ENCODE measurements around the gene ZNF236. TPM values are rescaled to one million over a fixed set of nuclear protein-coding genes. Genes with fewer than 3 reads are reported as not detected.

Gene ZNF236
- total and polyA plus RNA-seq, 2 donors (not counting 3 experiments of a cell fraction or from before 2014, with no cell fraction given), result 4.5 to 14.7 TPM

DNA sequence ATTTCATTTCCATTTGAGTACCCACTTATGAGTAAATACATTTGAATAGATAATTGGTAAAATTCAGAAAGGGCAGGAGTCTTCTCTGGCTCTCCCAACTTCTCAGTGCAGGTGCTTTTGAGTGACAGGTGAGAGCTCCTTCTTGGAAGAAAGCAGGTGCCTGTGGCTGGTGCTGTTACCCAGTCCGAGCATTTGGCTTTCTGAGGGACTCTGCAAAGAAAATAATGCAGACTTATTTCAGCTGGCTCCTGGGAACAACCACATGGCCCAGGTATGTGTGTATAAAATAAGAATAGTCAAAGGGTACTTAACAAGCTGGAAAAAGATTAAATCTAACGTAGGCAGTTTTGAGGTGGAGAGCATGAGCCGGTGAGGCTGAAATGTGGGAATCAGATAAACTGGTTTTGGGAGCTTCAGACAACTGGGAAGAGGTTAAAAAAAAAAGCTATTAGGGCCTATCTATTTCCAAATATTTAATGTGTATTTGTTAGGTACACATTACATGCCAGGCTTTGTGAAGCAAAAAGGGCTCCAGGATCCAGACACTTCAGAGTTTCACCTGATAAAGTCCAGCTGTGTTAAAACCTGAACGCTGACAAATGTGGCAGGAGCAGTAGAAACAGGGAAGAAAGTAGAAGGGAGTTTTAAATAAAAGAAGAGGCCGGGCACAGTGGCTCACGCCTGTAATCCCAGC is 20.6 kb downstream of the ZNF236 start:
- H3K4me1 ChIP-seq (ENCODE audit: control insufficient read depth, extremely low read depth, insufficient read depth, low read length), result peaks cover 5% of the 10 kb centered on the region
- H3K36me3 ChIP-seq (ENCODE audit: control insufficient read depth in 2 of 2, extremely low read depth in 1 of 2, insufficient read depth in 2 of 2, low read length in 2 of 2), result no peaks in the 10 kb centered on the region
- H3K27me3 ChIP-seq (ENCODE audit: control insufficient read depth in 2 of 2, insufficient read depth in 2 of 2, low read length in 2 of 2), result no peaks in the 10 kb centered on the region
- intact Hi-C loops (cut with micrococcal nuclease), result no loop called here
- no peak overlapping the region for H2AFZ ChIP-seq (ENCODE audit: low read depth, low read length)
- no peak overlapping the region for H3K9ac ChIP-seq (replicated peaks; ENCODE audit: extremely low read depth, insufficient read depth, low read length)
- H3K27ac ChIP-seq (ENCODE audit: insufficient read depth, low read depth, low read length), result no peak overlapping the region
- FAIRE-seq (no peak), DNase-seq (ENCODE audit: low read depth, low spot score) (no peak)
- no peaks in the 10 kb centered on the region for H3K9me1 ChIP-seq (replicated peaks; ENCODE audit: control insufficient read depth, extremely low read depth, insufficient read depth, low read length)
- H4K20me1 ChIP-seq (replicated peaks; ENCODE audit: control insufficient read depth, extremely low read depth, insufficient read depth, low read length), result no peaks in the 10 kb centered on the region
- dilution Hi-C loops (cut with MboI; ENCODE audit: extremely low pct_ligation_motif_present, low sequenced_read_pairs), result no loop called here
- TF ChIP-seq POLR2A (IDR thresholded peaks at IDR 0.05; ENCODE audit: low read depth, low read length) (no peak), JUN (IDR thresholded peaks at IDR 0.05; ENCODE audit: borderline replicate concordance, insufficient read depth, insufficient read length, low read depth) (no peak), MYC (IDR thresholded peaks at IDR 0.05; ENCODE audit: low read depth, low read length) (no peak), GATA2 (IDR thresholded peaks at IDR 0.05; ENCODE audit: insufficient read depth, insufficient read length, low read depth, low read length) (no peak), FOS (IDR thresholded peaks at IDR 0.05; ENCODE audit: borderline replicate concordance, insufficient read depth, low read length) (no peak), POLR2AphosphoS5 (IDR thresholded peaks at IDR 0.05; ENCODE audit: insufficient read depth, low read depth, low read length) (no peak), EZH2 (IDR thresholded peaks at IDR 0.05; ENCODE audit: borderline replicate concordance, low read depth, low read length, severe bottlenecking) (no peak)
- TF ChIP-seq, protein P1, sequence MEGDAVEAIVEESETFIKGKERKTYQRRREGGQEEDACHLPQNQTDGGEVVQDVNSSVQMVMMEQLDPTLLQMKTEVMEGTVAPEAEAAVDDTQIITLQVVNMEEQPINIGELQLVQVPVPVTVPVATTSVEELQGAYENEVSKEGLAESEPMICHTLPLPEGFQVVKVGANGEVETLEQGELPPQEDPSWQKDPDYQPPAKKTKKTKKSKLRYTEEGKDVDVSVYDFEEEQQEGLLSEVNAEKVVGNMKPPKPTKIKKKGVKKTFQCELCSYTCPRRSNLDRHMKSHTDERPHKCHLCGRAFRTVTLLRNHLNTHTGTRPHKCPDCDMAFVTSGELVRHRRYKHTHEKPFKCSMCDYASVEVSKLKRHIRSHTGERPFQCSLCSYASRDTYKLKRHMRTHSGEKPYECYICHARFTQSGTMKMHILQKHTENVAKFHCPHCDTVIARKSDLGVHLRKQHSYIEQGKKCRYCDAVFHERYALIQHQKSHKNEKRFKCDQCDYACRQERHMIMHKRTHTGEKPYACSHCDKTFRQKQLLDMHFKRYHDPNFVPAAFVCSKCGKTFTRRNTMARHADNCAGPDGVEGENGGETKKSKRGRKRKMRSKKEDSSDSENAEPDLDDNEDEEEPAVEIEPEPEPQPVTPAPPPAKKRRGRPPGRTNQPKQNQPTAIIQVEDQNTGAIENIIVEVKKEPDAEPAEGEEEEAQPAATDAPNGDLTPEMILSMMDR (IDR thresholded peaks at IDR 0.05; ENCODE audit: extremely low read depth in 1 of 2, insufficient read depth in 1 of 2, low read depth in 1 of 2, low read length in 2 of 2), result no peak
- TF ChIP-seq, protein P2, sequence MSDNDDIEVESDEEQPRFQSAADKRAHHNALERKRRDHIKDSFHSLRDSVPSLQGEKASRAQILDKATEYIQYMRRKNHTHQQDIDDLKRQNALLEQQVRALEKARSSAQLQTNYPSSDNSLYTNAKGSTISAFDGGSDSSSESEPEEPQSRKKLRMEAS (IDR thresholded peaks at IDR 0.05; ENCODE audit: insufficient read depth, insufficient read length), result no peak
- CTCF ChIA-PET, result interaction anchor here (1.9 kb wide), 1 partner anchor 40 kb away, joined by 6 read pairs; no protein-coding TSS in a partner anchor
- H3K4me3 ChIP-seq (replicated peaks in 1 of 3; ENCODE audit: insufficient read depth in 1 of 3, low read depth in 1 of 3, low read length in 3 of 3), result no peak overlapping the region
- no TSS peak for BruUV-seq (replicated peaks)
- H3K79me2 ChIP-seq (ENCODE audit: control insufficient read depth, insufficient read depth, low read length), result peaks cover 34% of the 10 kb centered on the region
- no peaks in the 10 kb centered on the region for H3K9me3 ChIP-seq (replicated peaks; ENCODE audit: control insufficient read depth, insufficient read depth, low read length)
- no peak overlapping the region for H3K4me2 ChIP-seq (ENCODE audit: insufficient read depth, low read length)
- POLR2A ChIA-PET, result no interaction called here

Data from endothelial cell of umbilical vein (primary cell).